B cell (primary cell): ENCODE results near the gene CNPY3. TPM values are rescaled to one million over a fixed set of nuclear protein-coding genes. Genes with fewer than 3 reads are reported as not detected.

Experiments used
- ATAC-seq: fragments of 200-7000 bp; cut with Tn5 transposase; one replicate; pipeline ENCODE4 v1.10.0; 2021; ENCODE audit warnings: low read depth, mild to moderate bottlenecking, moderate number of reproducible peaks, moderate library complexity
- CTCF ChIA-PET: fragments of 350-600 bp; sonication (Branson Sonifier 250); formaldehyde crosslinking; loops from one replicate; lab custom pipeline; 2021; ENCODE audit warnings: antibody characterized with exemption, inconsistent platforms; lab: Charles Lee
- POLR2A ChIA-PET: fragments of 350-600 bp; sonication (Branson Sonifier 250); formaldehyde crosslinking; loops from one replicate; lab custom pipeline; 2021; ENCODE audit warnings: antibody characterized with exemption; lab: Charles Lee
- DNase-seq: peaks from one replicate; pipeline ENCODE4 v3.0.0; 2013
- H2AFZ ChIP-seq: 2 replicates; pipeline ENCODE4 v1.6.1; 2012; ENCODE audit warnings: mild to moderate bottlenecking, low read depth, low read length; ENCODE audit not compliant: insufficient read depth, poor library complexity, severe bottlenecking
- H3K27ac ChIP-seq, 2 donors: 1 replicate in 1 of 2; 2 replicates in 1 of 2; pipeline ENCODE4 v1.5.1; 2012 to 2013; ENCODE audit warnings: low read length in 2 of 2, mild to moderate bottlenecking in 2 of 2, moderate library complexity in 1 of 2
- H3K27me3 ChIP-seq, 4 experiments: fragments of 200-600 bp in 1 of 4; sonication (generic) in 1 of 4; replicated peaks in 1 of 4; 1 replicate in 2 of 4; 2 replicates in 2 of 4; pipeline versions ENCODE4 v1.6.1 to v1.7.0; 2013 to 2016; ENCODE audit warnings: low read length in 3 of 4, mild to moderate bottlenecking in 2 of 4, mixed read lengths in 1 of 4, moderate library complexity in 1 of 4; ENCODE audit not compliant: insufficient read depth in 4 of 4, control insufficient read depth in 3 of 4; ENCODE audit errors: control extremely low read depth in 1 of 4
- H3K36me3 ChIP-seq, 2 experiments: replicated peaks in 1 of 2; 1 replicate in 1 of 2; 2 replicates in 1 of 2; pipeline versions ENCODE4 v1.6.1 to v1.7.1; 2013; ENCODE audit warnings: low read length in 1 of 2; ENCODE audit not compliant: insufficient read depth in 2 of 2, control insufficient read depth in 1 of 2; ENCODE audit errors: control extremely low read depth in 1 of 2, extremely low read depth in 1 of 2
- H3K4me1 ChIP-seq, 2 donors: fragments of 200-600 bp in 1 of 2; sonication (generic) in 1 of 2; 1 replicate in 1 of 2; 2 replicates in 1 of 2; pipeline versions ENCODE4 v1.5.1 to v1.6.1; 2013 to 2017; ENCODE audit warnings: low read length in 2 of 2; ENCODE audit not compliant: control insufficient read depth in 2 of 2, insufficient read depth in 2 of 2
- H3K4me2 ChIP-seq: replicated peaks from 2 replicates; pipeline ENCODE3; 2012; ENCODE audit warnings: mild to moderate bottlenecking, low read depth, low read length; ENCODE audit not compliant: poor library complexity, severe bottlenecking
- H3K4me3 ChIP-seq, 5 experiments: fragments of 200-600 bp in 1 of 5; sonication (generic) in 1 of 5; 1 replicate in 3 of 5; 2 replicates in 2 of 5; pipeline versions ENCODE4 v1.5.1 to v1.7.0; 2011 to 2016; ENCODE audit warnings: low read length in 4 of 5, mild to moderate bottlenecking in 4 of 5, low read depth in 2 of 5, control low read depth in 1 of 5, moderate library complexity in 1 of 5; ENCODE audit not compliant: insufficient read depth in 1 of 5; ENCODE audit errors: control extremely low read depth in 1 of 5, extremely low read depth in 1 of 5
- H3K79me2 ChIP-seq: fragments of 200-600 bp; sonication (generic); one replicate; pipeline ENCODE4 v1.6.0; 2016; ENCODE audit warnings: low read length; ENCODE audit not compliant: control insufficient read depth, insufficient read depth
- H3K9ac ChIP-seq: fragments of 200-600 bp; sonication (generic); 2 replicates; pipeline ENCODE4 v1.6.1; 2017; ENCODE audit warnings: mild to moderate bottlenecking, low read length, moderate library complexity
- H3K9me3 ChIP-seq, 3 donors: one replicate each; pipeline versions ENCODE4 v1.6.1 to v1.7.1; 2013; ENCODE audit warnings: low read length in 2 of 3; ENCODE audit not compliant: control insufficient read depth in 2 of 3, insufficient read depth in 1 of 3; ENCODE audit errors: control extremely low read depth in 1 of 3
- H4K20me1 ChIP-seq: 2 replicates; pipeline ENCODE4 v1.6.0; 2012; ENCODE audit warnings: mild to moderate bottlenecking, low read length; ENCODE audit not compliant: insufficient read depth, control insufficient read depth, poor library complexity, severe bottlenecking
- H3K27ac Mint-ChIP-seq: one replicate; pipeline ENCODE4 v1.8.0; 2021; ENCODE audit warnings: mixed read lengths
- H3K27me3 Mint-ChIP-seq: one replicate; pipeline ENCODE4 v1.8.0; 2021; ENCODE audit warnings: mixed read lengths
- H3K4me1 Mint-ChIP-seq: one replicate; pipeline ENCODE4 v1.8.0; 2021; ENCODE audit warnings: mixed read lengths
- H3K4me3 Mint-ChIP-seq: one replicate; pipeline ENCODE4 v1.8.0; 2021; ENCODE audit warnings: mixed read lengths
- H3K9me3 Mint-ChIP-seq: one replicate; pipeline ENCODE4 v1.8.0; 2022; ENCODE audit warnings: mixed read lengths; ENCODE audit not compliant: insufficient read depth
- EZH2 ChIP-seq: IDR thresholded peaks from 2 replicates; pipeline ENCODE4 v1.6.1; 2012; ENCODE audit warnings: borderline replicate concordance, low read depth, mild to moderate bottlenecking, moderate library complexity, low read length; ENCODE audit not compliant: insufficient read depth, poor library complexity, severe bottlenecking
- WGBS: methylation state at CpG from one replicate; pipeline ENCODE4 v1.1.5; 2013; ENCODE audit warnings: missing lambda C conversion rate; ENCODE audit not compliant: insufficient coverage; 5-methylcytosine and 5-hydroxymethylcytosine counted together
- intact Hi-C: fragments of 100-400 bp; cut with micrococcal nuclease; formaldehyde crosslinking; loops from one replicate; pipeline ENCODE4 v1.10.0; 2022
- polyA plus RNA-seq: library from polyadenylated mRNA; depleted of rRNA; stranded (reverse); fragments of >200 nt; gene quantifications from 2 replicates; pipeline ENCODE4 v1.2.3, GENCODE V29; 2012
- total RNA-seq, 2 donors: library from RNA; stranded (reverse); fragments of 120-200 nt in 1 of 2; gene quantifications; 1 replicate in 1 of 2; 2 replicates in 1 of 2; pipeline versions ENCODE4 v1.2.3 to v1.2.4, GENCODE V29; 2013 to 2022
- TF ChIP-seq, protein P1 (sequence below): fragments of 200-600 bp; IDR thresholded peaks from one replicate; pipeline ENCODE4 v1.8.0; 2022; ENCODE audit warnings: antibody characterized with exemption, mild to moderate bottlenecking

Gene CNPY3
- total and polyA plus RNA-seq, 2 donors (not counting 1 experiment from before 2014, with no cell fraction given), result 123 to 163 TPM

DNA sequence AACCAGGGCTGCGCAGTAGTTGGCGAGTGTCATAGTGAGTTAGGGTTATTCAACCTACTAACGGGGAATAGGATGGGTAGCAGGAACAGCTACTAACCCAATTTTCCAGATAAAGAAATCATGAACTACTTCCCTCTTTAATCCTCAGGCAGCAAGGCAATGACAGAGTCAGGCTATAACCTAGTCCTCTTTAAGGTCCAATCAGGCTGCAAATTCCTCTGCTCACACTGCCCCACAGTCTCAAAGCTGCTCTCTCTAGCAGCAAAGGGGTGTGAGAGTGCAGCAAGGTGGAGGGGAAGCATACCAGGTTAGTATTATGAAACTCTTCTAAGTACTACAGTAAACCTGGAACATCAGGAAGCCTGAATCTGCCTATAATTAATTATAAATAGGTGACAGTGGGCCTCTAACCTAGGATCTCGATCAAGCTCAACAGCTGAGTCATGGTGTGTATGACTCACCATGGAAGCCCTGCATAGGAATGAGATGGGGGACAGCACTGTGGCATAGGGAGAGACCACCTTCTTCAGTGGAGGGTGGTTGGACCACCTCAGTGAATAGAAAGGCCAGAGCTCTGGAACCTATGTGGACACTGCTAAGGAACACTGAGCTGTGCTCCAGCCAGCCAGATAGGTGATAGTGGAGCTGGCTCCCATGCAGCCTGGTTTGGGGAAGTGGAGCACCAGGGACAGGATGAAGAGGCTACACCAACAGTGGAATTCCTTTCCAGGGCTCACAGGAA, 41.8 kb downstream of the CNPY3 start:
- H3K9ac ChIP-seq, result no peak overlapping the region
- no peaks in the 10 kb centered on the region for H3K4me1 ChIP-seq
- 17% methylated on average over 1 of the region's 4 CpGs for WGBS
- ChIA-PET POLR2A (interaction anchor here (0.7 to 0.9 kb wide), 2 partner anchors 10 to 13 kb away, joined by 3 read pairs; partner anchors contain the start of genes GNMT and PPP2R5D), CTCF (no interaction called here)
- H3K27me3 ChIP-seq, result no peaks in the 10 kb centered on the region
- no peaks in the 10 kb centered on the region for H3K9me3 ChIP-seq
- H3K9me3 Mint-ChIP-seq, result no peaks in the 10 kb centered on the region
- H3K79me2 ChIP-seq, result peaks cover 4% of the 10 kb centered on the region
- H3K27ac Mint-ChIP-seq, result no peak overlapping the region
- H3K4me1 Mint-ChIP-seq, result peaks cover 10% of the 10 kb centered on the region
- no peak overlapping the region for H3K4me3 Mint-ChIP-seq
- TF ChIP-seq EZH2, result no peak
- TF ChIP-seq, protein P1, sequence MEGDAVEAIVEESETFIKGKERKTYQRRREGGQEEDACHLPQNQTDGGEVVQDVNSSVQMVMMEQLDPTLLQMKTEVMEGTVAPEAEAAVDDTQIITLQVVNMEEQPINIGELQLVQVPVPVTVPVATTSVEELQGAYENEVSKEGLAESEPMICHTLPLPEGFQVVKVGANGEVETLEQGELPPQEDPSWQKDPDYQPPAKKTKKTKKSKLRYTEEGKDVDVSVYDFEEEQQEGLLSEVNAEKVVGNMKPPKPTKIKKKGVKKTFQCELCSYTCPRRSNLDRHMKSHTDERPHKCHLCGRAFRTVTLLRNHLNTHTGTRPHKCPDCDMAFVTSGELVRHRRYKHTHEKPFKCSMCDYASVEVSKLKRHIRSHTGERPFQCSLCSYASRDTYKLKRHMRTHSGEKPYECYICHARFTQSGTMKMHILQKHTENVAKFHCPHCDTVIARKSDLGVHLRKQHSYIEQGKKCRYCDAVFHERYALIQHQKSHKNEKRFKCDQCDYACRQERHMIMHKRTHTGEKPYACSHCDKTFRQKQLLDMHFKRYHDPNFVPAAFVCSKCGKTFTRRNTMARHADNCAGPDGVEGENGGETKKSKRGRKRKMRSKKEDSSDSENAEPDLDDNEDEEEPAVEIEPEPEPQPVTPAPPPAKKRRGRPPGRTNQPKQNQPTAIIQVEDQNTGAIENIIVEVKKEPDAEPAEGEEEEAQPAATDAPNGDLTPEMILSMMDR, result no peak
- DNase-seq, result no peak
- H3K27me3 Mint-ChIP-seq, result no peaks in the 10 kb centered on the region
- H3K36me3 ChIP-seq, result peaks cover 0 to 52% of the 10 kb centered on the region in 2 experiments
- no peak for ATAC-seq
- H3K4me2 ChIP-seq, result no peak overlapping the region
- no peak overlapping the region for H3K4me3 ChIP-seq
- H3K27ac ChIP-seq, result no peak overlapping the region
- intact Hi-C loops, result no loop called here
- peaks cover 8% of the 10 kb centered on the region for H4K20me1 ChIP-seq
- no peak overlapping the region for H2AFZ ChIP-seq

DNA sequence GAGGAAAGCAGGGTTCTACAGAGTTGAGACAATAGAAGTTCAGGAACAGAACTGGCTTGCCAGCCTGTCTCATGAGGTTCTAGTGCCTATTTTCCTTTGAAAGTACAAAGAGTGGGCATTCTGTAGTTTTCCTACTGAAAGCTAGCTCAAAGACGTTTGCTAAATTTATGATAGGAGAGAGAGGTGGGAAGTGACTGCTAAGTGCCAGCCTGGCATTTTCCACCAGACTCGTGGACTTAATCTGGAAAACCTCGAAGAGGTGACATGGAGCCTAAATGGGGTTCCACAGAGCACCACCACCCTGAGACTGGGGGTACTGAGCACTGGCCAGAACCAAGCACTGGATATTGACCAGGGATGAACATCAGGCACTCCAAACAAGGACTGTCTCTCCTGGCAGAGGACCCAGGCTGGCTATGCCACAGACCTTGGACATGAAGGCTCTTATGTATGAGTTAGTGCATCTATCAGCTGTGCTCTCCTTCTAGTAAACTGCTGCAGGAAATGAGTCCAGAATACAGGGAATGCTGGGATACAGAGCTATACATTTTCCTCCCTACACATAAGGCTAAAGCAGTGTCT, 42.6 kb downstream of the CNPY3 start:
- H3K4me3 Mint-ChIP-seq, result no peak overlapping the region
- no peaks in the 10 kb centered on the region for H3K27me3 Mint-ChIP-seq
- Histone ChIP-seq H3K27me3 (no peaks in the 10 kb centered on the region), H3K27ac (no peak overlapping the region), H2AFZ (no peak overlapping the region), H3K9me3 (no peaks in the 10 kb centered on the region), H3K9ac (no peak overlapping the region), H3K79me2 (peaks cover 5% of the 10 kb centered on the region), H3K4me2 (no peak overlapping the region), H3K4me3 (no peak overlapping the region), H3K4me1 (no peaks in the 10 kb centered on the region), H3K36me3 (peaks cover 0 to 45% of the 10 kb centered on the region in 2 experiments), H4K20me1 (peaks cover 8% of the 10 kb centered on the region)
- no peak for TF ChIP-seq EZH2
- TF ChIP-seq, protein P1, result no peak
- no peak overlapping the region for H3K27ac Mint-ChIP-seq
- intact Hi-C loops, result no loop called here
- CTCF ChIA-PET, result no interaction called here
- no peak for DNase-seq
- 89% methylated on average over 3 of the region's 3 CpGs for WGBS
- no peak for ATAC-seq
- POLR2A ChIA-PET, result no interaction called here
- H3K9me3 Mint-ChIP-seq, result no peaks in the 10 kb centered on the region
- peaks cover 16% of the 10 kb centered on the region for H3K4me1 Mint-ChIP-seq
